NCI-H1694 (cell line): ENCODE data around the gene TGM5.
"Not testable (repeated sequence)": the region's sequence is repeated elsewhere in the genome, so short reads cannot be mapped to it uniquely, and the experiment has no call there.

ENCODE experiments used
- DNase-seq: peaks from one replicate; lab custom pipeline; 2025; lab: John Stamatoyannopoulos, UW

Gene TGM5

DNA sequence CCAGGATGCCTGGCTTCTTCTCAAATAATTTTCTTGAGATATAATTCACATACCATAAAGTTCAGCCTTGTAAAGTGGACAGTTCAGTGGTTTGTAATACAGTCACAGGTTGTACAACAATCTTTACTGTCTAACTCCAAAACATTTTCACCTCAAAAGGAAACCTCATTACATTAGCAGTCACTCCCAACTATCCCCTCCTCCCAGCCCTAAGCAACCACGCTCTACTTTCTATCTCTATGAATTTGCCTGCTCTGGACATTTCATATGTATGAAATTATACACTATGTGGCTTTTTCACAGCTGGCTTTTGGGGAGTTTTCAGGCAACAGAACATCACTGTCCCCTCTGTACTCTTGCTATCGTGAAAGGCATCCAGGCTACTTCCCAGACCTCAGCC lies 17.5 kb downstream of the TGM5 start:
- no peak for DNase-seq

DNA sequence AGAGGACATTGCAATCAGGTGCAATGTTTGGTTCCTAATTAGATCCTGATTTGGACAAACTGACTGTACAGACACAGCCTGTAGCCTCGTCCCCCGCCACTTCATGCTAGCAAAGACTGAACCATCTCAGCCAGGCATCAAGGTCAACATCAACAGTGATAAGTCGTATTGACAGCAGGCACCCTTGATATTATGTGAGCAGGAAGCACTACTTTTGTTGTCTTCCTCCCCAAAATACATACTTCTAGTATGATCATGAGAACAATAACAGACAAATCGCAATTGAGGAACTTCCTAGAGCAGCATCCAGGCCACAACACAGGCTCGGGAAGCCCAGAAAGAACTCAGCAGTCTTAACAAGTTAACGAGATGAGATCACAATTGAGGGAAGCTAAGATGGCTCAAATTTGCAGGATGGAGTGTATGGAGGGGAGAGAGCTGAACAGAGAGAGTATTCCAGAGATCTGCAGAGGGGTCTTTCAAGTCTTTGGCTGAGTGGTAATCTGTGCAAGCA lies 20.4 kb downstream of the TGM5 start:
- DNase-seq = no peak

DNA sequence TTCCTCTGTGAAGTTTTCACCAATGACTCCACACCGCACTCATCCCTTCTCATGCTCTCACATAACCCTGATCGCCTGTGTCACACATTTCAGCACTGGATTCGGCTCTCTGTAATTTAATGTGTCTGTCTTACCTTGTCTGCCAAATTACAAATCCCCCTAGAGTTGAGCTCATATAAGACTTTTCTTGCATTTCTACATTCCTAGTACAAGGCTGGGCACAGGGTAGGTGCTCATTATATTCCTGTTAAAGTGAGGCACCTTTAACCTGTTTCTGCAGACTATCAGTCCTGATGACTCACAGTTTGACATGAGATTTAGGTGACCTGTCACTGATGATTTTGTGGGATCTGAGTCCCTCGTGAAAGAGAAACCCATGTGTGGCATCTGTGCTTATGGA lies 22.6 kb downstream of the TGM5 start:
- DNase-seq = no peak

DNA sequence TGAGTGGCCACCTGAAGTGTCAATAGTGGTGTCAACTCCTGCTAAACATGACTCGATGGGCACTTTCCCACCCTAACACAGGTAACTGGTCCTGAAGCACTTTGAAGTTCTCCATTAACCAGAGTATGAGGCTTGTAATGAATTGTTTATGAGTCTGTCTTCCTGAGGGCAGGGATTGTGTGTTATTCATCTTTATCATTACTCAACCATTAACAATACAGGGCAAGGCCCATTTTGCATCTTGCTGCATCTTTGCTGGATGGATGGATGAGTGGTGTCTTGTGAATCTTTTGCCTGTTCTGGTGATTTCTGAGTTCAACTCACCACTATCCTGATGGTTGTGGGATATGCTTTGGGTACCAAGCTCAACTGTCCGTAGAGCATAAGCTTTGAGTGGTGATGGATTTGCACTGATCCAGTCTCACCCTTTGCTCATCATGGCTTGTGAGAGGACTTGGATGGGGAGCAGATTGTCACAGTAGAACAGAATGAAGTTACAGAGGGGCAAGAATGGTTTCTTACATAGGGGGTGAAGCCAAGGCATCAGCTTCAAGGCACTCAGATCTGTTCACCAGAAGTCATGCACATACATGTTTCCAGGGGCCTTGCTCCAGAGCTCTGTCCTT lies 23.6 kb downstream of the TGM5 start:
- DNase-seq = no peak

DNA sequence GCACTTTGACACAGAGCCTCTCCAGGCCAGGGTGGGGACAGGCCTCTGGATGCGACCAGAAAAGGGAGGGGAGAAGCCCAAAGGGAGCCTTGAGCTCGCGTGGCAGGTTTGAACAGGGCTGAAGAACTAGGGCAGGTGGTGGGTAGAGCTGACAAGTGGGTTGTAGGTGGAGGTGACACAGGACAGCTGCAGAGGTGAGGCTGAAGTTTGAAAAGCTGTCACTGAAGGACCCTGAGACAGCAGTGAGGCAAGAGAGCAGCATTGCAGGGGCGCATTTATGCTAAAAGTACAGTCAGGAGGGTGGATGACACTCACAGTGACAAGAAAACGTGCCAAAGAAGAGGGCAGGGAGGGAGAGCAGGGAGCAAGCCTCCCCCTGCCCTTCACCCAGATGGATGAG lies 24.1 kb downstream of the TGM5 start:
- no peak for DNase-seq

DNA sequence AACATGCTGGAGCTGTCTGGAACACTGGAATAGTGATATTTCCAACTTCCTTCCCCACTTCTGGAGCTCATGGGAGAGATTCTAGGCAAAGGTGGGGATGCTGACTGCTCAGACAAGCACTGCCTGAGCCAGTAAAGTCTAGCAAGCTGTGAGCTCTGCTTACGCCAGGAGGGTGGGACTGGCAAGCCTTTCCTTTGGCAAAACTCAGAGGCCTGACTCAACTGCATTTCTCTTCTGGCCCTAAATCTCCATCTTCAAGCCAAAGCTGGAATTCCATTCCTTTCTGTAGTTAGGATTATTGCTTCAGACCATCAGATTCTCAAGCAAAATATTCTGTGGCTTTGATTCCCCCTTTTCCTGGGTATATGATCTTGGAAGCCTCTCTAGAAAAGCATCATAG lies 25.6 kb downstream of the TGM5 start:
- DNase-seq = no peak

DNA sequence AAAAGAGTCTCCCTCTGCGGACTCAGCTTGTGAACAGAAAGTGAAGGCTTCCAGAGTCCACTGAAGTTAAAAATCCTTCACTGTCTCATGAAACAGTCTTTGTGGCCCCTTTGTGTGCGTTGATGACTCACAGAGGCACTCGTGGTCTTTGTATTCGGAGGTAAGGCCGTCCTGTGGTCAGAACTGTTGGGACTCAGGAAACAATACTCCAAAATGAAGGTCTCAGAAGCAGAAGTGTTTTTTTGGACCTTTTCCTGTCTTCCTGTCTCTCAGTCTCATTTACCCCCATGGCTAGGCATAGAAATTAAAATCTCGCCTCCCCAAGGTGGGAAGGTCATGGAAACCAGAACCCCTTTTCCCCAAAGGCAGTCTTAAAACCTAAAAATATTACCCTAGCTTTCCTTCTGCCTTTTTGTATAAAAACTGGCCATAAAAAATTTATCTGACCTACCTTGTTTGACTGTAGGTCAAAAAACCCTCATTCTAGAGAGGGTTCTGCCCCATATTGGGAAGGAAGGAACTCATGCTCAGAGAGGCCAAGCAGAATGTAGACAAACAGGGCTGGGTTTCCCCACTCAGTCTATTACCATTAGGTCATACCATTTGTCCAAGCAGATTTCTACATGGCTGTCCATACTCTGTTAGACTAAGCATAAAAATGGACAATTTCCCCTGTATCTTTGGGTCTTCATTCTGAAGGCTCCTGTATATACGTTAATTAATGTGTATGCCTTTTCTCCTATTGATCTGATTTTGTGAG lies 26.8 kb downstream of the TGM5 start:
- no peak for DNase-seq

DNA sequence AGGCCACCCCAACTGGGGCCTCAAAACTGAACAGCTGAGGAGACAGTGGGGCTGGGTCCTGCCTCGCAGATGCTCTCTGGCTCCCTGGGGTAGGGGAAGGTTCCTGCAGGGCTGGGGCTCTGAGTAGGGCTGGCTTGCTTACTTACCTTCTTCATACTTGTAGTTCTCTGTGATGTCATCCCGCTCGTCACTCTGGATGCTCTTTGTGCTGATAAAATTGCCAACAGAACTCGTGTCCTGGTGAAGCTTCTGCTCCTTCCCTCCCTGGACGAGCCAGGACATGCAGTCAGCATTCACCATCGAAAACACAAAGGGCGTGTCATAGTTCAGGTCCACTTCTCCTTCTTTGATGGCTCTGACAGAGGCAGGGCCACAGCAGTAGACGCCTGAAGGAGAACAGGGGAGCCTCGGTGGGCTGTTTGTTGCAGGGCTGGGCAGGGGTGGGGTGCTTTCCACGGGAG lies 28.0 kb downstream of the TGM5 start:
- DNase-seq = no peak

DNA sequence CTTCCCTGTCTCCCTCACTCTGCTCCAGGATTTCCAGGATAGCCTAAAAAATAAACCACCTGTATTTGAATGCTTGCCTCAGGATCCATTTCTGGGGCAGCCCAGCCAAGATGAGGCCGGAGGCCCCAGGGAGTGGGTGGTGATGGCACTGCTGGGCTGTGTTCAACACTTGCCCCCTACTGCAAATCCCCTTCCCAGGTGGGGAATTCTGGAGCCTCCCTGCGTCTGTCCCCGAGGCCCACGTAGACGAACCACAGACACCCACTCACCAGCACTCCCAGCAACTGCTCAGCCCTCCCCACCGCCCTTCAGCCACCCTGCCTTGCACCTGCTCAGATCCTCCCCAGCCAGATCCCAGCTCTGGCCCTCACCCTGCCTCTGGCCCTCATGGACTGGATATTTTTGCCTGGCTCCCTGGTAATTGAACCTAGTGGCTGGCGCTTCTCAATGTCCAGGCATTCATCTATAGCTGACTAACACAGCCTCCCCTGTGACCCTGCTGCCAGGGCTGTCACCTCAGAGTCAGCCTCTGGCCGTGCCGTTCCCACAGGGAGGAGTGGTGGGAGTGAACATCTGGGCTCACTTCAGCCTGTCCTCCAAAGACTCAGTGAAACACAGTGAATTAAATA lies 28.8 kb downstream of the TGM5 start:
- no peak for DNase-seq

DNA sequence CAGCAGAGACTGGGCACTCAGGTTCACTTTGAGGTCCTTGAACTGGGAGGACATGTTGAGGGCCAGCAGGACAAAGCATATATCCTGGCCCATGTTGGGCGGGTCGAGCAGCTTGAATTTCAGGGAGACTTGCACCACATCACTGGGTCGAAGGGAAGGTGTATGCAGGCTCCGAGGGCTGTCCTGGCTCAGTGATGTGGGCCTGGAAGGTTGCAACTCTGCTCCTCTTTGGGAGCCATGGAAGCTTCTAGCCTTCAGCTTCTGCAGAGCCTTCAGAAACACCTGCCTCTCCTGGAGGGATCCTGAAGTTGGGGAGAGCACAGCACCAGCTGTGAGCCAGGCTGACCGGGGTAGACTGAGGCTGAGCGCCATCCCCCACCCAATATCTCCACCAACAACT lies 31.2 kb downstream of the TGM5 start:
- no peak for DNase-seq

DNA sequence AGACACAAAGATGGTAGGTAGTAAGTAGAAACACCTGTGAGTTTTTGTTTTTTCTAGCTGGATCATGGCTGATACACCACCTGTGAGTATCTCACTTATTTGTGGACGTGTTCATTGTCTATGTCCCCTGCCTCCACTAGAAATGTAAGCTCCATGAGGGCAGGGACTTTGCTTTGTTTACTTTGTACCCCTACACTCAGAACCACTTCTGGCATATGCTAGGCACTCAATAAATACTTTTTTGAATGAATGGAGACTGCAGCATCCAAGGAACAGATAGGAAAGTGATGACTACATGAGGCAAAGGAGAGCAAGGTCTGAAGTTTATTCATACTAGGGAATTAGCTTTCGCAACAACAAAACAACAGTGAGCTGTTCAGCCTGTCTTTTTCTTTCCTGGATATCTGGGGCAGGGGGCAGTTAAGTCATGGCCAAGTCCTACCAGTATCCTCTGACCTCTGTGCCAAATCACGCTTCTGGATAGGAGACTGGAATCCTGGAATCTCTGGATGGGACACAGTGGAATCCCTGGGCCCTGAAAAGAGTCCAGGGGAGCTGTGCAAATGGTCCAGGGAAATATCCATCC lies 34.3 kb downstream of the TGM5 start:
- DNase-seq = no peak

DNA sequence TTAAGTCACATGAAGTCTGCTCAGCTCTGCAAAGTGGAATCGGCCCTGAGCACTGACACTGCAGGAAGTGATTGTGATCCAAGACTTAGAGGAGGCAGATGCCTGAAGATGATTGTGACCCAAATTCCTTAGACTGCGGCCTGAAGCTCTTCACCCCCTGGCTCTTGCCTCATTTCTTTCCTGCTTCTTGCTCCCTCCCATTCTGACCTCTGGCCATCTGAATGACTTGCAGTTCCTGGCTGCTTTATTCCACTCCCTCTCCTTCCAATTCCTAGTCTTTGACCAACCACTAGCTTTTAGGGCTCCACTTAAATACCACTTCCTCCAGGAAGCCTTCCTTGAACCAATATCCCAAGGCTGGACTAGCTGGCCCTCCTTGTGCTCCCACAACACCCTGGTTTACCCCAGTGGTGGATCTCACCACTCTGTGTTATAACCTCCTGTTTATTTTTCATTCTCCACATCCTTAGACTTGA lies 36.0 kb downstream of the TGM5 start:
- no peak for DNase-seq

DNA sequence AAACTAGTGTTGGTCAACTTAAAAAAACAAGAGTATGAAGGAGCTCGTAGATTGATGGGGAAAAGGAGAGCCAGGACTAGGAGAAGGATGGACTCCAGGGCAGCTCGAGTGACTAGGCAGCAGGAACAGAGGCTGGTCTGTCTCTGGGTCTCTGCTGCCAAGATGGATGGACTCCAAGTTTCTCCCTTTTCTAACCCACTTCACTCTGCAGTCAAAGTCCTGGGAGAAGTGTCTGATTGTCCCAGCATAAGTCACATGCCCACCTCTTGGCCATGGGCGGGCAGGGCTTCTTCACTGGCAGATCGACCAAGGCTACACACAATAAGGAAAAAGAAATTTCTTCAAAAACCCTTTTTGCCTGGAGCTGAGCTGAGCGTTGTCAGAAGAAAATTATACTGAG lies 36.8 kb downstream of the TGM5 start:
- no peak for DNase-seq

DNA sequence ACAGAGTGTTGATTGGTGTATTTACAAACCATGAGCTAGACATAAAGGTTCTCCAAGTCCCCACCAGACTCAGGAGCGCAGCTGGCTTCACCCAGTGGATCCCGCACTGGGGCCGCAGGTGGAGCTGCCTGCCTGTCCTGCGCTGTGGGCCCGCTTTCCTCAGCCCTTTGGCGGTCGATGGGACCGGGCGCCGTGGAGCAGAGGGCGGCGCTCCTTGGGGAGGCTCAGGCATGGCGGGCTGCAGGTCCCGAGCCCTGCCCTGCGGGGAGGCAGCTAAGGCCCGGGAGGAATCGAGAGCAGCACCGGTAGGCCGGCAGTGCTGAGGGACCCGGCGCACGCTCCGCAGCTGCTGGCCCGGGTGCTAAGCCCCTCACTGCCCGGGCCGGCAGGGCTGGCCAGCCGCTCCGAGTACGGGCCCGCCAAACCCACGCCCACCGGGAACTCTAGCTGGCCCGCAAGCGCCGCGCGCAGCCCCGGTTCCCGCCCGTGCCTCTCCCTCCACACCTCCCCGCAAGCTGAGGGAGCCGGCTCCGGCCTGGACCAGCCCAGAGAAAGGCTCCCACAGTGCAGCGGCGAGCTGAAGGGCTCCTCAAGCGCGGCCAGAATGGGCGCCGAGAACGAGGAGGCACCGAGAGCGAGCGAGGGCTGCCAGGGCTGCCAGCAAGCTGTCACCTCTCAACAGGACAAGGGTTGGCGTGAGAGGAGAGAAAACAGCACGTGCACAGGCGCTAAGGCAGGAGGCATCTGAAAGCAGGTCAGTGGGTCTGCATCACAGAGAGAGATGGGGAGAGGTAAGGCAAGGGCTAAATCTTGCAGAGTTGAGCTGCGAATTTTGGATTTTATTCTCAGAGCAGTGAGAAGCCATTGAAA lies 40.1 kb downstream of the TGM5 start:
- DNase-seq = no peak

DNA sequence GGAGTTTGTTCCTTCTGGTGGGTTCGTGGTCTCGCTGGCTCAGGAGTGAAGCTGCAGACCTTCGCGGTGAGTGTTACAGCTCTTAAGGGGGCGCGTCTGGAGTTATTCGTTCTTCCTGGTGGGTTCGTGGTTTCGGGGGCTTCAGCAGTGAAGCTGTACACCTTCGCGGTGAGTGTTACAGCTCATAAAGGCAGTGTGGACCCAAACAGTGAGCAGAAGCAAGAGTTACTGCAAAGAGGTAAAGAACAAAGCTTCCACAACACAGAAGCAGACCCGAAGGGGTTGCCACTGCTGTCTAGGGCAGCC lies 40.8 kb downstream of the TGM5 start:
- not testable (repeated sequence) for DNase-seq

DNA sequence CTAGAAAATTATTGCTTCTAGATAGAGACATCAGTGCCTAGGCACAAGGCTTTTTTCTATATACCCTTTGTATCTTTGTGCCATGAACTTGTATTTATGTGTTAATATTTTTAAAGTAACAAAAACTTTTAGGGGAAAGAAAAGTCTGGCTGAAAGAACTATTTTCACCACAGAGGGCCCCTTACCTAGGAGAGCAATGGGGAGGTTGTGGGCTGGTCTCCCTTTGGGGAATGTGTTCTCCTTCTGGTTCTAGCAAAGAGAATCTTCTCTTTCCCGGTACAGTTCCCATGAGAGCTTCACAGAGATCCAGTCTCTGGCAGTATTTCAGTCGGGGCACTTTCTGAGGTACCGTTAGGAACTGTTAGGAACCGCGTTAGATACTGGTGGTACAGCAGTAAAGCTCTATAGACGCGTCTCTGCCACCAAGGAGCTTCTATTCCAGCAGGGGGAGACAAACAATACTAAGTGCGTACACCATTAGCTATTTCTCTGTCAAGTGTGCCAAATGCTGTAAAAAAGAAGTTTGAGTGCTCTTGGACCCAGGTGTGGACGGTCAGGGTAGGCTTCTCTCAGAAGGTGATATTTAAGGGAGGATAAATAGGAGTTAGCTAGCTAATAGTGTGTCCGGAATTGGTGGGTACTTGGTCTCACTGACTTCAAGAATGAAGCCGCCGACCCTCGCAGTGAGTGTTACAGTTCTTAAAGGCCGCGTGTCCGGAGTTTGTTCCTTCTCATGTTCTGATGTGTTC lies 41.4 kb downstream of the TGM5 start:
- peak; percentile 31 for DNase-seq

DNA sequence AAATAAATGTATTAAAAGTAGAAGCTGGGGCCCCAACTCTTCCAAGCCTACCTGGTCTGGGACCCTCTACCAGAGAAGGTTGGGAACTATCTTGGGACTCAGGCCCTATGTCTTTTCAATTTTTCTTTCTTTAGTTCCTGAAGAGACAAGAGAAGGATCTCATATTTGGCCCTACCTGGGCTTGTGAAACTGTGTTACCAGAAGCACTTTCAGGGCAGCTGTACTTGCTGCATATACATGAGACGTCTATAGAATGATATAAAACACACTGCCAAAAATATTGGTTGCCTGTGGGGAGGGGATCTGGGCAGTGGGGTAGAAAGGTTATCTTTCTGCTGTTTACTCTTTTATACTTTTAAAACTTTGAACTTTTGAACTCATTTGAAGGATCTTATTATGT lies 45.3 kb downstream of the TGM5 start:
- DNase-seq = no peak

DNA sequence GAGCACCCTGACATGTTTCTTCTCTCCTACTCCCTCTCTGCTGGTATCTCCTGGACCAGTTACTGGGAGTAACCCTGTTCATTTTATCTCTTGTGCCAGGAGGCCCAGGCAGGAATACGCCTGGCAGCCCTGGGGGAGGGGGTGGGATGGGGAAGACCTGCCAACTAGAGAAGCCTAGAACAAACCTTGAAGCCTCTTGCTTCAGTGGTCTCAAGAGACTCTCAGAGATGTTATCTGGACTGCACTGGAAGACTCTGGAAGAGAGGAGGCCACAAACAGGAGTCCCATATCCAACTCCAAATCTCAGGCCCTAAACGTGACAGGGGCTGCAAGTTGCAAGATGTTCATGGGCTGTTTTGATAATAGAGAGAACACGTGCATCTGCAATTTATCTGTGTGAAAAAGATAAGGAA lies 45.7 kb downstream of the TGM5 start, which contains the start of gene EPB42:
TSS of gene EPB42 (minus strand) at position 28 of the 413 bp plus-strand sequence. CDS start 193 bp downstream, outside the sequence.
- DNase-seq = no peak

DNA sequence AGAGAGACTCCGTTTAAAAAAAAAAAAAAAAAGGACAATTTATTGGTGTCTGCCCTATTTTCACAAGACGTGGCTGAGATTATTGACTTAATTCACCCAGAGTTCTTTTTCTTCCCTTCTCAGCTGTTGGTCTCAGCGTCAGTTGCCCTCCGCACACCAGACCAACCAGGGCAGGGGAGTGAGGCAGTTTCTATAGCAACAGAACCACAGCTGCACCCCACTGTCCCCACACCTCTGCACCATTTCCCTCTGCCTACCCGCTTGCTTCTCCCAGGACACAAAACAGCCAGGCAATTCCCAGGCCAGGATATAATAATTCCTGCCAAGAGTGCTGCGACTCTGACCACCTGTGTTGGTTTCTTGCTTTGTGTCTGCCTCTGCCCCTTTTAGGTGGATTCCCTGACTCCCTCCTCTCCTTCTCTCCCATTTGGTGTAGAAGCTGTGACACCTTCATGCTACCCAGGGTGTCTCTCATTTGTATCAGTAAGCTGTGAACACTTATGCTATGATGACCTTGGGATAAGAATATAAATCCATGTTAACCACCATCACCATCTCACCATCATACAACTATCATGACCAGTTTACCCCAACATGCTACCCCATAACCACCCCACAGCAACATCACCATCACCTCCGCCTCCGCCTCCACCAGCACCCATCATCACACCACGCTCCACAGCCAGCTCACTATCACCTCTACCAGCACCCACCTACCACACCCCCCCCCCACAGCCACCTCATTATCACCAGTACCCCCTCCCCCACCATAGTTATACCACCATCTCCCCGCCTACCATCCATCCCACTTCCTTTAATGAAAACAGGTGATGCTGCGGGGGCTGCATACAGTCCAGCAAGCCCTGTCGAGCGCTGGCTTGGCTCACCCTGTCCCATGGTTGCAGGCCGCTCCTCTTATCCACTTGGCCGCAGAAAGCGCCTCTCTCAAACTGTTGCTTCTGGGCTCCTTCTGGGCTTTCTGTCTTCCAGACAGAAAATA lies 46.5 kb downstream of the TGM5 start:
- DNase-seq = no peak
